HL-60 (cell line): ENCODE data around the gene ZNF74.

ENCODE experiments used
- DNase-seq, 2 experiments: peaks; one replicate each; pipeline ENCODE4 v3.0.0-alpha.2; 2010 to 2020; ENCODE audit warnings: low read depth in 1 of 2, low spot score in 1 of 2
- H3K27ac ChIP-seq: fragments of 250-450 bp; sonication (Bioruptor Pico); replicated peaks from 2 replicates; pipeline ENCODE4 v1.5.1; 2020; ENCODE audit warnings: mild to moderate bottlenecking, moderate library complexity
- H3K27me3 ChIP-seq: fragments of 250-450 bp; sonication (Bioruptor Pico); 2 replicates; pipeline ENCODE4 v1.5.1; 2021; ENCODE audit warnings: mild to moderate bottlenecking, moderate library complexity; ENCODE audit not compliant: insufficient read depth, poor library complexity, severe bottlenecking
- H3K4me3 ChIP-seq: replicated peaks from 2 replicates; pipeline ENCODE4 v1.5.1; 2011; ENCODE audit warnings: mild to moderate bottlenecking, control low read depth, low read length; ENCODE audit not compliant: insufficient read depth
- GABPA ChIP-seq: IDR thresholded peaks from 2 replicates; pipeline ENCODE4 v1.6.1; 2012; ENCODE audit warnings: low read depth
- POLR2AphosphoS5 ChIP-seq: IDR thresholded peaks from 2 replicates; pipeline ENCODE4 v1.6.1; 2012; ENCODE audit warnings: low read depth
- SPI1 ChIP-seq: IDR thresholded peaks from 2 replicates; pipeline ENCODE4 v1.6.1; 2012; ENCODE audit warnings: low read depth, mild to moderate bottlenecking, borderline replicate concordance
- TF ChIP-seq, protein P1 (sequence below): IDR thresholded peaks from 2 replicates; pipeline ENCODE4 v1.6.1; 2012; ENCODE audit warnings: low read depth; ENCODE audit not compliant: insufficient replicate concordance
- TF ChIP-seq, protein P2 (sequence below): IDR thresholded peaks from one replicate; pipeline ENCODE4 v1.5.1; 2011; ENCODE audit warnings: low read length, control low read depth, inconsistent platforms; ENCODE audit not compliant: insufficient read depth

Gene ZNF74

DNA sequence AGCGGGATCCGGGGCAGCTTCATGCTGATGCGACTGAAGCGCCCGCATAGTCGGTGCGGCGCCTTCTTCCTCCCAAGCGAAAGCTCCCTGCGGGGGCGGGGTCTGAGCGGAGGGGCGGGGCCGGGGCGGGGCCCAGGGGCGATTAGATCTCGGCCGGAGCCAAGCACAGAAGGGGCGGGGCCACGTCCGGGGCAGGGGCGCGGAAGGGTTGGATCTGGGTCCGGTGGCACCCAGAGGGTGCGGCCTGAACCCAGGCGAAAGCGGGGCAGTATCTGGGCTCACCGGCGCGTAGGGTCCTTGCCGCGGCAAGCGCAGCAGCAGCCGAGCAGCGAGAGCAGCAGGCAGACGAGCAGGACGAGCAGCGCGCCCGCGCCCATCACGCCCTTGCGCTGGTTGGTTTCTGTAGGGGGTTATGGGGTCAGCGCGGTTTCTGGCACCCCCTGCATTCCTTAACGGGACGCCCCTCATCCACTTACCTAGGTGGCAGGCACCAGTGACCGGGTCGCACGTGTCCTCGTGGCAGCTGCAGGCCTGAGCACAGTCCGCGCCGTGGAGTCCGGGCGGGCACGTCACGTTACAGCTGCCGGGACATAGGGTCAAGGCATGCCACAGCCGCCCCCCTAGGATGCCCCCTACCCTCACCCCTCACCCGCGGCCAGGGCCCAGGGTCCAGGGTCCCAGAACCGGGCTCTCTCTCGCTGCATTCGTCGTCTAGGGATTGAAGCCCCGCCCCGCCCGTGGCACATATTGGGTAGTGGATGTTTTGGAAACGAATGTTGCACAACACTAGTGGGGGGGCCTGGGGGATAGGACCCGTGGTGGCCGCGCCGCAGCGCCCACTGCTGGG lies 35.5 kb downstream of the ZNF74 start:
- H3K27me3 ChIP-seq = peaks cover 64% of the 10 kb centered on the region
- TF ChIP-seq SPI1 = no peak
- TF ChIP-seq GABPA = no peak
- TF ChIP-seq POLR2AphosphoS5 = no peak
- TF ChIP-seq, protein P1, sequence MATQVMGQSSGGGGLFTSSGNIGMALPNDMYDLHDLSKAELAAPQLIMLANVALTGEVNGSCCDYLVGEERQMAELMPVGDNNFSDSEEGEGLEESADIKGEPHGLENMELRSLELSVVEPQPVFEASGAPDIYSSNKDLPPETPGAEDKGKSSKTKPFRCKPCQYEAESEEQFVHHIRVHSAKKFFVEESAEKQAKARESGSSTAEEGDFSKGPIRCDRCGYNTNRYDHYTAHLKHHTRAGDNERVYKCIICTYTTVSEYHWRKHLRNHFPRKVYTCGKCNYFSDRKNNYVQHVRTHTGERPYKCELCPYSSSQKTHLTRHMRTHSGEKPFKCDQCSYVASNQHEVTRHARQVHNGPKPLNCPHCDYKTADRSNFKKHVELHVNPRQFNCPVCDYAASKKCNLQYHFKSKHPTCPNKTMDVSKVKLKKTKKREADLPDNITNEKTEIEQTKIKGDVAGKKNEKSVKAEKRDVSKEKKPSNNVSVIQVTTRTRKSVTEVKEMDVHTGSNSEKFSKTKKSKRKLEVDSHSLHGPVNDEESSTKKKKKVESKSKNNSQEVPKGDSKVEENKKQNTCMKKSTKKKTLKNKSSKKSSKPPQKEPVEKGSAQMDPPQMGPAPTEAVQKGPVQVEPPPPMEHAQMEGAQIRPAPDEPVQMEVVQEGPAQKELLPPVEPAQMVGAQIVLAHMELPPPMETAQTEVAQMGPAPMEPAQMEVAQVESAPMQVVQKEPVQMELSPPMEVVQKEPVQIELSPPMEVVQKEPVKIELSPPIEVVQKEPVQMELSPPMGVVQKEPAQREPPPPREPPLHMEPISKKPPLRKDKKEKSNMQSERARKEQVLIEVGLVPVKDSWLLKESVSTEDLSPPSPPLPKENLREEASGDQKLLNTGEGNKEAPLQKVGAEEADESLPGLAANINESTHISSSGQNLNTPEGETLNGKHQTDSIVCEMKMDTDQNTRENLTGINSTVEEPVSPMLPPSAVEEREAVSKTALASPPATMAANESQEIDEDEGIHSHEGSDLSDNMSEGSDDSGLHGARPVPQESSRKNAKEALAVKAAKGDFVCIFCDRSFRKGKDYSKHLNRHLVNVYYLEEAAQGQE = no peak
- TF ChIP-seq, protein P2, sequence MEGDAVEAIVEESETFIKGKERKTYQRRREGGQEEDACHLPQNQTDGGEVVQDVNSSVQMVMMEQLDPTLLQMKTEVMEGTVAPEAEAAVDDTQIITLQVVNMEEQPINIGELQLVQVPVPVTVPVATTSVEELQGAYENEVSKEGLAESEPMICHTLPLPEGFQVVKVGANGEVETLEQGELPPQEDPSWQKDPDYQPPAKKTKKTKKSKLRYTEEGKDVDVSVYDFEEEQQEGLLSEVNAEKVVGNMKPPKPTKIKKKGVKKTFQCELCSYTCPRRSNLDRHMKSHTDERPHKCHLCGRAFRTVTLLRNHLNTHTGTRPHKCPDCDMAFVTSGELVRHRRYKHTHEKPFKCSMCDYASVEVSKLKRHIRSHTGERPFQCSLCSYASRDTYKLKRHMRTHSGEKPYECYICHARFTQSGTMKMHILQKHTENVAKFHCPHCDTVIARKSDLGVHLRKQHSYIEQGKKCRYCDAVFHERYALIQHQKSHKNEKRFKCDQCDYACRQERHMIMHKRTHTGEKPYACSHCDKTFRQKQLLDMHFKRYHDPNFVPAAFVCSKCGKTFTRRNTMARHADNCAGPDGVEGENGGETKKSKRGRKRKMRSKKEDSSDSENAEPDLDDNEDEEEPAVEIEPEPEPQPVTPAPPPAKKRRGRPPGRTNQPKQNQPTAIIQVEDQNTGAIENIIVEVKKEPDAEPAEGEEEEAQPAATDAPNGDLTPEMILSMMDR = no peak
- peak; percentile 62 to 64 for DNase-seq
- no peak overlapping the region for H3K27ac ChIP-seq
- peak overlapping the region; percentile 59 for H3K4me3 ChIP-seq

DNA sequence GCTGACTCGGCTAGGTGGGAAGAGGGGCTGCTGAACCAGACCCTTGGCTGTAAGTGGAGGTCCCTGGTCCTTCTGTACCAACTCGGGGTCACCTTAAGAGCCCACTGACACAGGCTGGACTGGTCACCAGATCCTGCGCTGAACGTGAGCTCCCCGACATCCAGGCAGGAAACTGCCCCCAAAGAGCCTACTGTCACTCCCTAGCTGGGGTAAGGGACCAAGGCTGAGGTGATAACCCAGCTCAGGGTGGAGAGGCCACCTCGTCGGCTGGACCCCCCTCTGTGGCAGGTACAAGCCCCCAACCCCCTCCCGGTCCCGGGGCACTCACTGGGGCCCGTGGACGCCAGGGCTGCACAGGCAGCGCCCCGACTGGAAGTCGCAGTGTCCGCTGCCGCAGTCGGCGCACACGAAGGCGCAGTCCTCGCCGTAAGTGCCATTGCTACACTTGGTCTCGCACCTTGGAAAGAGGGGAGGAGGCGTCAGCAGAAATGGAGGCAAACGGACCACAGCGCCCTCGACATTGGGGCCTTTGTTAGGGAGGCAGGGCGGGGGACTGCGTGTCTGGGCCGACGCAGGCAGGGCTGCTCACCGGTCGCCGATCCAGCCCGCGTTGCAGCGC lies 36.3 kb downstream of the ZNF74 start:
- DNase-seq = no peak
- no peak overlapping the region for H3K27ac ChIP-seq
- TF ChIP-seq POLR2AphosphoS5 (no peak), SPI1 (no peak), GABPA (no peak)
- TF ChIP-seq, protein P2 = no peak
- TF ChIP-seq, protein P1 = no peak
- H3K27me3 ChIP-seq = peaks cover 64% of the 10 kb centered on the region
- H3K4me3 ChIP-seq = peak overlapping the region; percentile 27

DNA sequence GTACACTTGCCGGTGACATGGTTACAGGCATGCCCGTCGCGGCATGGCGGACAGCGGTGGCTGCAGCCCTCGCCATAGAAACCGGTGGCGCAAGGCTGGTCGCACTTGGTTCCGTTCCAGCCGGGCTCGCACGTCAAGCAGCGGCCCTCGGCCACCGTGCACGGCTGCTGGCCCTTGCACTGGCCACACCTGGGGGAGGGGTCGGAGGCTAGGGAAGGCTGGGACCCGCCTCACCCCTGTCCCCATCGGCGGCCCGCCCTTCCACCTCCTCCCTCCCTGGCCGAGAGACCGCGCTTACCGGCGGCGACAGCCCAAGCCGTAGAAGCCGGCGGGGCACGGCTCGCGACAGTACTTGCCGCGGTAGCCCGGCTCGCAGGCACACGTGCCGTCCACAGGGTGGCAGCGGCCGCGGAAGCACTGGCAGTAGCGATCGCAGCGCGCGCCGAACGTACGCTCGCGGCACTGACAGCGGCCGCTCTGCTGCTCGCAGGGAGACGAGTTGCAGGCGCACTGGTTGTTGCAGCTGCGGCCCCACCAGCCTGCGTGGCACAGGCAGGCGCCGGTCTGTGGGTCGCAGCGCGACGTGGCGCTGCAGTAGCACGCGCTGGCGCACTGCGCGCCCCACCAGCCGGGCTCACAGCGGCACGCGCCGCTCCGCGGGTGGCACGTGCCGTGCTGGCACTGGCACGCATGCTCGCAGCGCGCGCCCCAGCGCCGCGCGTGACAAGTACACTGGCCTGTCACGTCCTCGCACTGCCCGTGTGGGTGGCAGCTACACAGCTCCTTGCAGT lies 37.0 kb downstream of the ZNF74 start:
- H3K27me3 ChIP-seq = peaks cover 71% of the 10 kb centered on the region
- no peak for TF ChIP-seq POLR2AphosphoS5
- TF ChIP-seq, protein P1 = no peak
- TF ChIP-seq, protein P2 = no peak
- H3K27ac ChIP-seq = no peak overlapping the region
- peak overlapping the region; percentile 27 for H3K4me3 ChIP-seq
- peak; percentile 60 to 70 for DNase-seq
